GM18867 (cell line): Measurements from ENCODE around the gene KANK2.

Source experiments
- ATAC-seq: cut with Tn5 transposase; IDR thresholded peaks from one replicate; pipeline ENCODE4 v1.9.1; 2021; ENCODE audit warnings: mild to moderate bottlenecking, moderate library complexity; ENCODE audit not compliant: unreplicated experiment

Gene KANK2

GRCh38 chr19:11226716-11227166 lies 29.4 kb upstream of the KANK2 start:
- no peak for ATAC-seq

GRCh38 chr19:11225815-11226214 lies 28.5 kb upstream of the KANK2 start:
- no peak for ATAC-seq

GRCh38 chr19:11225172-11225571 lies 27.8 kb upstream of the KANK2 start:
- ATAC-seq: no peak

GRCh38 chr19:11224429-11224828 lies 27.1 kb upstream of the KANK2 start:
- ATAC-seq: no peak

GRCh38 chr19:11223200-11223599 lies 25.9 kb upstream of the KANK2 start:
- ATAC-seq: no peak

GRCh38 chr19:11221082-11221598 lies 23.8 kb upstream of the KANK2 start:
- ATAC-seq: no peak

- ATAC-seq: no peak
These were observed 17.0 kb upstream of the KANK2 start for GRCh38 chr19:11214387-11214786.

- ATAC-seq: no peak
These were observed 13.2 kb upstream of the KANK2 start for GRCh38 chr19:11210656-11210928.

- ATAC-seq: no peak
These were observed 12.7 kb upstream of the KANK2 start for GRCh38 chr19:11209839-11210655.

GRCh38 chr19:11208561-11209471 lies 11.5 kb upstream of the KANK2 start:
- ATAC-seq: no peak

- ATAC-seq: no peak
These were observed 8.7 kb upstream of the KANK2 start for GRCh38 chr19:11205939-11206570.

GRCh38 chr19:11204943-11205349 lies 7.6 kb upstream of the KANK2 start:
- ATAC-seq: no peak

GRCh38 chr19:11204076-11204602 lies 6.8 kb upstream of the KANK2 start:
- ATAC-seq: no peak

- no peak for ATAC-seq
These were observed 6.1 kb upstream of the KANK2 start for GRCh38 chr19:11203194-11204075.

- no peak for ATAC-seq
These were observed 5.3 kb upstream of the KANK2 start for GRCh38 chr19:11202488-11203193.

- no peak for ATAC-seq
These were observed 4.4 kb upstream of the KANK2 start for GRCh38 chr19:11201791-11202190.

- ATAC-seq: no peak
These were observed 3.6 kb upstream of the KANK2 start for GRCh38 chr19:11200931-11201330.

GRCh38 chr19:11200015-11200574 lies 2.8 kb upstream of the KANK2 start:
- no peak for ATAC-seq

GRCh38 chr19:11199517-11199916 lies 2.2 kb upstream of the KANK2 start:
- no peak for ATAC-seq
